Kidney epithelial cell (primary cell): ENCODE data around the gene SLC2A13. TPM values are rescaled to one million over a fixed set of nuclear protein-coding genes. Genes with fewer than 3 reads are reported as not detected.

Experiments
- DNase-seq: peaks from one replicate; pipeline ENCODE4 v3.0.0-alpha.2; 2010; ENCODE audit warnings: low read depth
- H3K27me3 ChIP-seq: 2 replicates; pipeline ENCODE4 v1.6.0; 2011; ENCODE audit warnings: low read length; ENCODE audit not compliant: control insufficient read depth, insufficient read depth
- H3K36me3 ChIP-seq: 2 replicates; pipeline ENCODE4 v1.5.1; 2011; ENCODE audit warnings: low read length; ENCODE audit not compliant: control insufficient read depth, insufficient read depth
- H3K4me3 ChIP-seq: 2 replicates; pipeline ENCODE4 v1.5.1; 2011; ENCODE audit warnings: low read depth, mild to moderate bottlenecking, control low read depth, low read length
- total RNA-seq: library from RNA; depleted of rRNA; stranded (reverse); fragments of >200 nt; gene quantifications from 2 replicates; pipeline ENCODE4 v1.2.3, GENCODE V29; 2015
- TF ChIP-seq, protein P1 (sequence below): IDR thresholded peaks from 2 replicates; pipeline ENCODE4 v1.5.1; 2011; ENCODE audit warnings: mild to moderate bottlenecking, moderate library complexity, low read length, control low read depth, inconsistent platforms; ENCODE audit not compliant: insufficient read depth, poor library complexity, severe bottlenecking

Gene SLC2A13
- total RNA-seq, 1 donor from 2014 or later: 6.8 TPM

DNA sequence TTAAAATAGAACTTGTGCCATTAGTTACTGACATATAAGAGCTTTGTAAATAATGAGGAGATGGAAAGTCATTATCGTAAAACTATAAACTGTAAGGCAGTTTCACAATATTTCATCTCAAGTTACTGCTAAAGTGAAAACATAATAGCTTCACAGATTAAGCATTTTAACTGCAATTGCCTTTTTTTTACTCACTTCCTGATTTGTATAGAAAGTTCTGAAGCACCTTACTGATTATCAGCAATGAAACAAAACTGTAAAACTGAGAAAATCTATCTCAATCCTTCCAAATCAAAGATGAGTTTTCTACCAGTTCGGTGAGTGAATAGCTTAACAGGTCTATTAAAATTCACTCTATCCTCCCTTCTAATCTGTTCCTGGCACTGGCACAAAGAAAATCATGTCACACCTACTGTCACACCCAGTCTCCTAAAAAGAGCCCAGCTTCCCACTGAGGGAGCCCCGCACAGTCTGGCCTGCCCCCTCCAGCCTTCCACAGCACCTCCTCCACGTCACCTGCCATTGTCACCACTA is 324.9 kb downstream of the SLC2A13 start:
- no peaks in the 10 kb centered on the region for H3K27me3 ChIP-seq
- H3K4me3 ChIP-seq: no peak overlapping the region
- TF ChIP-seq, protein P1, sequence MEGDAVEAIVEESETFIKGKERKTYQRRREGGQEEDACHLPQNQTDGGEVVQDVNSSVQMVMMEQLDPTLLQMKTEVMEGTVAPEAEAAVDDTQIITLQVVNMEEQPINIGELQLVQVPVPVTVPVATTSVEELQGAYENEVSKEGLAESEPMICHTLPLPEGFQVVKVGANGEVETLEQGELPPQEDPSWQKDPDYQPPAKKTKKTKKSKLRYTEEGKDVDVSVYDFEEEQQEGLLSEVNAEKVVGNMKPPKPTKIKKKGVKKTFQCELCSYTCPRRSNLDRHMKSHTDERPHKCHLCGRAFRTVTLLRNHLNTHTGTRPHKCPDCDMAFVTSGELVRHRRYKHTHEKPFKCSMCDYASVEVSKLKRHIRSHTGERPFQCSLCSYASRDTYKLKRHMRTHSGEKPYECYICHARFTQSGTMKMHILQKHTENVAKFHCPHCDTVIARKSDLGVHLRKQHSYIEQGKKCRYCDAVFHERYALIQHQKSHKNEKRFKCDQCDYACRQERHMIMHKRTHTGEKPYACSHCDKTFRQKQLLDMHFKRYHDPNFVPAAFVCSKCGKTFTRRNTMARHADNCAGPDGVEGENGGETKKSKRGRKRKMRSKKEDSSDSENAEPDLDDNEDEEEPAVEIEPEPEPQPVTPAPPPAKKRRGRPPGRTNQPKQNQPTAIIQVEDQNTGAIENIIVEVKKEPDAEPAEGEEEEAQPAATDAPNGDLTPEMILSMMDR: no peak
- H3K36me3 ChIP-seq: no peaks in the 10 kb centered on the region
- no peak for DNase-seq

DNA sequence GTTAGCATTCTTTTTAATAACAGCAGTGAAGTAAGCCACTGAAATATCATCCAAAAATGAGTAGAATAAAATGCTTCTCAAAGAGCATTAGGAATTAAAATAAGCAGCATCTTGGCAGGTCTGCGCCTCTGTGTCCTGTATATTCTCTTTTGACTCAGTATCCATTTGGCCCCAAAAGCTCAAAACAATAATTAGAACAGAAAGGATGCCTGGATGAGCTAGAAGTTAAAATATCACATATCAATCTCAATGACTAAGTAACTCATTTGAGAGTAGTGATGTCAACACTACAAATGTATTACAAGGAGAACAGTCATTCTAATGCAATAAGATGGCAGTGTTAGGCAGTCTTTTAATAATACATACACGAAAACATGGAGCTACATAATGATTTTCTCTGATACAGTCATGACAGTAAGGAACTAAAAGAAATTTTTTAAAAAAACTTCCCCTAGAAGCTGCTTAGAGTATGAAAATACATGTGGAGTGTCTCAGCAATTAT is 325.4 kb downstream of the SLC2A13 start:
- TF ChIP-seq, protein P1: no peak
- Histone ChIP-seq H3K36me3 (no peaks in the 10 kb centered on the region), H3K27me3 (no peaks in the 10 kb centered on the region), H3K4me3 (no peak overlapping the region)
- DNase-seq: no peak

DNA sequence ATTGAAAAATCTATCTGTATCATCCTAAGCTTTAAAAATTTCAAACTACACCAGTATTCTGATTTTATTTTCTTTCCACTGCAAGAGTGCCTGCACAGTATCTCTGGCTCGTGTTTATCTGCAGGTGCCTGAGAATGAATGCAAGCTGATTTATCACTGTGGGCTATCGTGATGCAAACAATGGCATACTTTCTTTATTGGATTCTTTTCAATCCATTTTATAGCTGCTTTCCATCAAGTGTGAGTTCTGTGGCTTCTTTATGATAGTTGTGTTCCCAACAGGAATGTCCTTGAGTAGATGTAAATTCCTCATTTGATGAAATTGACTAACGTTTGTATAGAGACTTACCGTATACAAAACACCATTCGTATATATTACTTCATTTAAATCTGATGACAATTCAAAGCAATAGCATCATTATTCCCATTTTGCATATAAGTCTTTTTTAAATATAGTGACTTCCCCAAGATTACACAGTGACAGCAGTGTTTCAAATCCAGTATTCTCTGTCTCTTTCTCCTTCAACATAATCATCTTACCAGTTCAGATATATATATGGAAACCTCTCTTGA is 326.0 kb downstream of the SLC2A13 start:
- Histone ChIP-seq H3K4me3 (no peak overlapping the region), H3K36me3 (no peaks in the 10 kb centered on the region), H3K27me3 (no peaks in the 10 kb centered on the region)
- no peak for DNase-seq
- TF ChIP-seq, protein P1: no peak

DNA sequence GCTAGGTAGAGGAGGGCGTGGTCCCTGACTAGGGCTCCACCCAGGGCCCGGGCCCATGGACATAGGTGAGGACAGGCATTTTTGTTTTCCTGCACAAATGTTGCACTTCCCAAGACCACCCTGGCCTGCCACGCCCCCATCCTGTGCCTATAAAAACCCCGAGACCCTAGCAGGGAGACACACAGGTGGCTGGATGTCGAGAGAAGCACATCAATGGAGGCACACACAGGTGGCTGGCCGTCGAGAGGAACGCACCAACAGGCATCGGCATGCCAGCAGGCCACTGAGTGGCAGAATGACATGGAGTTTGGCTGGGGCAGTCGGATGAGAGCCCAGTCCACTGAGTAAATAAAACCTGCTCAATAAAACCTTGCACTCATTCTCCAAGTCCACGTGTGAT is 328.4 kb downstream of the SLC2A13 start:
- Histone ChIP-seq H3K36me3 (no peaks in the 10 kb centered on the region), H3K27me3 (no peaks in the 10 kb centered on the region), H3K4me3 (no peak overlapping the region)
- no peak for DNase-seq
- TF ChIP-seq, protein P1: no peak

DNA sequence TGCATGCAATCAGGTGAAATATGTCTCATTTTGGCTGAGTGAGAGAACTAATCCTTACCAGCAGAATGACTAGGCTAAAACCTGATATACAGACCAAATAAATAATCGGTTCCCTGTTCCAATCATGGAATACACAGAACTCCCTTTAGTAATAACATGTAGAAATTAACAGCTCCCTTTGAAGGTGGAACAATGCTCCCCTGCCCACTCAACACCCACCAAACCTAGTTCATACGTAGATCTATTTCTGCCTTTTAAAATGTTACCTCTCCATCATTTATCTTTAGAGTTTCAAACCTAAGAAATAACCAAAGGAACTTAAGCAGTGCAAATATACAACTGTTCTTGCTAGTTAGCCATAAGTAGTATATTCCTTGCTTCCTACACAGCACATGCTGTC is 332.6 kb downstream of the SLC2A13 start:
- H3K27me3 ChIP-seq: no peaks in the 10 kb centered on the region
- TF ChIP-seq, protein P1: no peak
- no peak overlapping the region for H3K4me3 ChIP-seq
- no peaks in the 10 kb centered on the region for H3K36me3 ChIP-seq
- DNase-seq: no peak

DNA sequence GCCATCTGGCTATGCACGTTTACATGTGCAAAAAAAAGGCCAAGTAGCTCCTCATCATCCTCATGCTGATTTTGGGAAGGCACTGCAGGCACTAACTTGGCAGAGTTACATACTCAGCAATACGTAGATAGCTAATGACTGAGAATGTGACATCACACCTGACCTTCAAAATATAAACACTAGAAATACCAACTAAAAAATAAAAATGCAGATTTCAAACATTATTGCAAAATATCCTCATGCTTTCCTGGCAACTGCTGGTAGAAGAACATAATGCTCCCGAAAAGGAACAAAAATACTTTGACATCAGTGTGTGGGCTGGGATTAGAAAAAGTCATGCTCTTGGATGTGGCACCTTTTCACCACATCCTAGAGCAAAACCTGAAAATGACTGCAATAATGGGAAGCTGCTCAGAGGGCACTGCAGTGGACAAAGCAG is 333.0 kb downstream of the SLC2A13 start:
- no peak overlapping the region for H3K4me3 ChIP-seq
- DNase-seq: no peak
- TF ChIP-seq, protein P1: no peak

More for the DNA sequence above, 333.0 kb downstream of the SLC2A13 start:
- Histone ChIP-seq H3K27me3 (no peaks in the 10 kb centered on the region), H3K36me3 (no peaks in the 10 kb centered on the region)
